Breast epithelium (tissue), 4 donors: ENCODE measurements around the gene ZNF425. TPM values are rescaled to one million over a fixed set of nuclear protein-coding genes. Genes with fewer than 3 reads are reported as not detected.
A peak's percentile ranks its signal among the peaks of the same experiment; 100 is the strongest.

Experiments
- DNase-seq, 2 donors: peaks; one replicate each; pipeline ENCODE4 v3.0.0-alpha.2; 2019; ENCODE audit warnings: low spot score in 2 of 2
- H3K27ac ChIP-seq, 2 donors: fragments of 200-600 bp; sonication (generic) in 1 of 2; one replicate each; pipeline ENCODE4 v1.5.1; 2016 to 2019; ENCODE audit warnings: mild to moderate bottlenecking in 1 of 2
- H3K27me3 ChIP-seq, 2 donors: fragments of 200-600 bp; sonication (generic) in 1 of 2; one replicate each; pipeline versions ENCODE4 v1.5.1 to v1.6.0; 2017 to 2019; ENCODE audit warnings: control low read depth in 1 of 2, mild to moderate bottlenecking in 1 of 2
- H3K36me3 ChIP-seq: fragments of 200-600 bp; one replicate; pipeline ENCODE4 v1.5.1; 2019
- H3K4me1 ChIP-seq, 2 donors: fragments of 200-600 bp; sonication (generic); one replicate each; pipeline ENCODE4 v1.5.1; 2016 to 2019; ENCODE audit warnings: control low read depth in 1 of 2
- H3K4me3 ChIP-seq, 3 donors: fragments of 200-600 bp; sonication (generic); 1 replicate in 2 of 3; 2 replicates in 1 of 3; pipeline ENCODE4 v1.5.1; 2016 to 2019; ENCODE audit warnings: mild to moderate bottlenecking in 3 of 3, moderate library complexity in 2 of 3
- H3K9me3 ChIP-seq, 2 donors: fragments of 200-600 bp; sonication (generic) in 1 of 2; one replicate each; pipeline ENCODE4 v1.5.1; 2016 to 2019; ENCODE audit warnings: control low read depth in 1 of 2
- CTCF ChIP-seq, 3 donors: fragments of 450-650 bp; IDR thresholded peaks; one replicate each; pipeline ENCODE4 v1.5.1; 2016 to 2017; ENCODE audit warnings: antibody characterized with exemption in 3 of 3, mild to moderate bottlenecking in 3 of 3, moderate library complexity in 3 of 3
- POLR2A ChIP-seq: fragments of 450-650 bp; IDR thresholded peaks from one replicate; pipeline ENCODE4 v1.6.1; 2016; ENCODE audit warnings: antibody characterized with exemption, mild to moderate bottlenecking, moderate library complexity
- POLR2AphosphoS5 ChIP-seq, 3 donors: sonication (generic); formaldehyde crosslinking; IDR thresholded peaks; one replicate each; pipeline ENCODE4 v1.6.1; 2017; ENCODE audit warnings: antibody characterized with exemption in 3 of 3
- intact Hi-C: fragments of 100-400 bp; cut with DNase I; formaldehyde crosslinking; loops from one replicate; pipeline ENCODE4 v1.15.1; 2023; ENCODE audit warnings: low total_unique reads
- total RNA-seq, 3 donors: library from RNA; depleted of rRNA; stranded (reverse); fragments of >200 nt; gene quantifications; one replicate each; pipeline ENCODE4 v1.1.0, GENCODE V29; 2016

Gene ZNF425
- total RNA-seq, 3 donors from 2014 or later: 2.1 to 4.7 (median 2.6) TPM

- intact Hi-C loops: no loop called here
- no peak overlapping the region for H3K4me3 ChIP-seq
- no peak overlapping the region for H3K27ac ChIP-seq
- TF ChIP-seq POLR2A: no peak
- no peak for TF ChIP-seq POLR2AphosphoS5 (IDR thresholded peaks at IDR 0.05)
- TF ChIP-seq CTCF (IDR thresholded peaks at IDR 0.05): no peak
- DNase-seq: no peak
- no peaks in the 10 kb centered on the region for H3K36me3 ChIP-seq
- H3K9me3 ChIP-seq: no peaks in the 10 kb centered on the region
- H3K27me3 ChIP-seq: no peaks in the 10 kb centered on the region
- H3K4me1 ChIP-seq: no peaks in the 10 kb centered on the region
Observed at GRCh38 chr7:149084407-149084806, 41.7 kb downstream of the ZNF425 start.

- Histone ChIP-seq H3K27ac (no peak overlapping the region), H3K4me1 (no peaks in the 10 kb centered on the region), H3K36me3 (no peaks in the 10 kb centered on the region), H3K9me3 (no peaks in the 10 kb centered on the region), H3K4me3 (no peak overlapping the region), H3K27me3 (no peaks in the 10 kb centered on the region)
- no peak for TF ChIP-seq POLR2A
- TF ChIP-seq CTCF (IDR thresholded peaks at IDR 0.05): no peak
- no peak for TF ChIP-seq POLR2AphosphoS5 (IDR thresholded peaks at IDR 0.05)
- intact Hi-C loops: no loop called here
- DNase-seq: no peak
Observed at GRCh38 chr7:149081914-149082313, 44.2 kb downstream of the ZNF425 start.

GRCh38 chr7:149077594-149077993 is 48.5 kb downstream of the ZNF425 start:
- intact Hi-C loops: no loop called here
- H3K4me1 ChIP-seq: no peaks in the 10 kb centered on the region

GRCh38 chr7:149075286-149075685 is 50.8 kb downstream of the ZNF425 start:
- Histone ChIP-seq H3K9me3 (no peaks in the 10 kb centered on the region), H3K36me3 (peaks cover 7% of the 10 kb centered on the region), H3K27ac (peak overlapping the region in 1 of 2 donors; percentile 61), H3K4me3 (no peak overlapping the region), H3K27me3 (no peaks in the 10 kb centered on the region), H3K4me1 (no peaks in the 10 kb centered on the region)
- no peak for TF ChIP-seq CTCF (IDR thresholded peaks at IDR 0.05)
- DNase-seq: no peak
- intact Hi-C loops: no loop called here

More at GRCh38 chr7:149077594-149077993, 48.5 kb downstream of the ZNF425 start:
- H3K4me3 ChIP-seq: no peak overlapping the region
- TF ChIP-seq POLR2A: no peak
- no peak for TF ChIP-seq CTCF (IDR thresholded peaks at IDR 0.05)
- no peak for TF ChIP-seq POLR2AphosphoS5 (IDR thresholded peaks at IDR 0.05)
- no peaks in the 10 kb centered on the region for H3K27me3 ChIP-seq
- DNase-seq: no peak
- H3K36me3 ChIP-seq: no peaks in the 10 kb centered on the region
- H3K9me3 ChIP-seq: no peaks in the 10 kb centered on the region
- no peak overlapping the region for H3K27ac ChIP-seq

GRCh38 chr7:149074116-149074885 is 51.8 kb downstream of the ZNF425 start:
- no peaks in the 10 kb centered on the region for H3K4me1 ChIP-seq
- intact Hi-C loops: no loop called here
- no peaks in the 10 kb centered on the region for H3K27me3 ChIP-seq
- H3K4me3 ChIP-seq: no peak overlapping the region
- peak overlapping the region; percentile 45 to 61 for H3K27ac ChIP-seq
- peaks cover 7% of the 10 kb centered on the region for H3K36me3 ChIP-seq
- TF ChIP-seq POLR2A: no peak
- no peak for TF ChIP-seq CTCF (IDR thresholded peaks at IDR 0.05)
- TF ChIP-seq POLR2AphosphoS5 (IDR thresholded peaks at IDR 0.05): no peak
- H3K9me3 ChIP-seq: no peaks in the 10 kb centered on the region
- DNase-seq: no peak
